ENCODE results near the gene UBAC2. TPM values are rescaled to one million over a fixed set of nuclear protein-coding genes. Genes with fewer than 3 reads are reported as not detected.

Gene UBAC2
- total and polyA plus RNA-seq, 2 of the 8 experiments (the other 6 are each of a cell fraction or from before 2014, with no cell fraction given), result 75.9 to 76.9 TPM

- Histone ChIP-seq H3K9ac (replicated peaks in 1 of 4; ENCODE audit: extremely low read depth in 1 of 4, low read depth in 3 of 4, low read length in 3 of 4) (no peak overlapping the region), H2BK12ac (ENCODE audit: low read depth, low read length) (no peak overlapping the region), H4K8ac (ENCODE audit: extremely low read depth, insufficient read depth, low read length) (no peak overlapping the region), H3K18ac (ENCODE audit: extremely low read depth, low read length) (no peak overlapping the region), H2BK120ac (replicated peaks; ENCODE audit: low read depth, low read length) (no peak overlapping the region), H3K27ac (ENCODE audit: low read depth, low read length) (no peak overlapping the region), H4K5ac (ENCODE audit: insufficient read length, low read depth, low read length) (no peak overlapping the region), H2AFZ (ENCODE audit: low read length) (no peak overlapping the region), H3K79me2 (ENCODE audit: control insufficient read depth in 1 of 2, insufficient read depth in 2 of 2, low read length in 2 of 2) (no peaks in the 10 kb centered on the region), H2BK20ac (ENCODE audit: low read length) (no peak overlapping the region), H3K27me3 (replicated peaks in 1 of 4; ENCODE audit: control insufficient read depth in 3 of 4, extremely low read depth in 1 of 4, insufficient read depth in 3 of 4, low read length in 3 of 4) (no peaks in the 10 kb centered on the region; a peak in 1 of 7 replicates), H4K20me1 (replicated peaks in 1 of 2; ENCODE audit: control insufficient read depth in 1 of 2, insufficient read depth in 2 of 2, low read length in 2 of 2) (no peaks in the 10 kb centered on the region), H3K4ac (replicated peaks; ENCODE audit: insufficient read length, low read depth, low read length) (no peak overlapping the region), H2BK5ac (ENCODE audit: low read depth, low read length) (no peak overlapping the region), H3K4me3 (ENCODE audit: extremely low read depth in 1 of 4, insufficient read depth in 2 of 4, low read depth in 3 of 4, low read length in 4 of 4) (no peak overlapping the region), H3K9me3 (ENCODE audit: insufficient read depth in 2 of 2, low read depth in 1 of 2, low read length in 1 of 2) (peaks cover 0 to 13% of the 10 kb centered on the region in 2 experiments; a peak in 2 of 4 replicates), H3K56ac (replicated peaks; ENCODE audit: insufficient read length, low read depth, low read length) (no peak overlapping the region), H3K23me2 (ENCODE audit: low read depth, low read length) (no peaks in the 10 kb centered on the region), H2AK5ac (ENCODE audit: low read depth, low read length) (no peak overlapping the region), H3K79me1 (ENCODE audit: low read depth, low read length) (no peaks in the 10 kb centered on the region), H3K23ac (ENCODE audit: insufficient read length) (no peak overlapping the region), H3K36me3 (ENCODE audit: control insufficient read depth in 2 of 4, insufficient read depth in 4 of 4, low read length in 3 of 4) (no peaks in the 10 kb centered on the region; a peak in 1 of 8 replicates), H3K4me2 (ENCODE audit: insufficient read depth in 1 of 2, low read depth in 2 of 2, low read length in 2 of 2) (no peak overlapping the region), H2BK15ac (ENCODE audit: low read length) (no peak overlapping the region), H4K91ac (replicated peaks; ENCODE audit: insufficient read length, low read length) (no peak overlapping the region), H3K14ac (ENCODE audit: insufficient read length) (no peak overlapping the region), H3K4me1 (replicated peaks in 1 of 4; ENCODE audit: control insufficient read depth in 3 of 4, insufficient read depth in 4 of 4, low read length in 3 of 4) (no peaks in the 10 kb centered on the region)
- CTCF ChIA-PET (ENCODE audit: partially characterized antibody), result interaction anchor here (0.8 to 12.7 kb wide), 3 partner anchors 89 to 257 kb away, joined by 3 to 242 read pairs (median 4); no protein-coding TSS in a partner anchor
- TF ChIP-seq RBBP5 (IDR thresholded peaks at IDR 0.05; ENCODE audit: borderline replicate concordance, low read depth, low read length) (no peak), NANOG (IDR thresholded peaks at IDR 0.05; ENCODE audit: insufficient read depth, low read depth, low read length, poor library complexity, severe bottlenecking) (no peak), TEAD4 (IDR thresholded peaks at IDR 0.05; ENCODE audit: low read depth, low read length) (no peak), MAFK (IDR thresholded peaks at IDR 0.05; ENCODE audit: low read depth, low read length) (no peak), SP1 (IDR thresholded peaks at IDR 0.05; ENCODE audit: low read depth, low read length) (no peak), JUN (IDR thresholded peaks at IDR 0.05; ENCODE audit: low read depth, low read length) (no peak), TCF12 (IDR thresholded peaks at IDR 0.05; ENCODE audit: low read depth, low read length) (no peak), SRF (IDR thresholded peaks at IDR 0.05; ENCODE audit: low read depth, low read length) (no peak), CEBPB (IDR thresholded peaks at IDR 0.05; ENCODE audit: low read depth, low read length) (no peak), E2F6 (IDR thresholded peaks at IDR 0.05) (no peak), USF2 (IDR thresholded peaks at IDR 0.05; ENCODE audit: low read length) (no peak), TAF1 (IDR thresholded peaks at IDR 0.05; ENCODE audit: low read depth, low read length) (no peak), GTF2F1 (IDR thresholded peaks at IDR 0.05; ENCODE audit: borderline replicate concordance, low read depth, low read length) (no peak), CBX5 (IDR thresholded peaks at IDR 0.05; ENCODE audit: low read depth, low read length) (no peak)
- POLR2A ChIA-PET (ENCODE audit: partially characterized antibody), result no interaction called here
- 94% methylated on average over 3 of the region's 3 CpGs; no CpG with 5 or more reads in 1 of the 2 experiments for WGBS, 2 experiments (ENCODE audit: extremely low coverage in 1 of 2, insufficient coverage in 1 of 2, insufficient read length in 1 of 2, insufficient replicate concordance in 2 of 2, low coverage in 1 of 2, low lambda C conversion rate in 2 of 2, missing lambda C conversion rate in 1 of 2)
- FAIRE-seq (no peak), DNase-seq (ENCODE audit: low read depth in 1 of 2, low spot score in 2 of 2) (no peak)
These were observed 21.2 kb upstream of the UBAC2 start for GRCh38 chr13:99179460-99179859.
